Upper lobe of left lung (tissue), 6 donors: Measurements from ENCODE around the gene EFHC2. TPM values are rescaled to one million over a fixed set of nuclear protein-coding genes. Genes with fewer than 3 reads are reported as not detected.

Experiments
- ATAC-seq, 2 donors: fragments of 200-7000 bp; cut with Tn5 transposase; one replicate each; pipeline ENCODE4 v1.9.1; 2022; ENCODE audit warnings: mild to moderate bottlenecking in 2 of 2, moderate library complexity in 2 of 2; ENCODE audit not compliant: low FRiP score in 2 of 2
- DNase-seq, 2 donors: peaks; one replicate each; pipeline ENCODE4 v3.0.0-alpha.2; 2019 to 2020
- H3K27ac ChIP-seq, 4 donors: fragments of 200-600 bp; sonication (generic); one replicate each; pipeline ENCODE4 v1.5.1; 2016 to 2019
- H3K27me3 ChIP-seq, 4 donors: fragments of 200-600 bp; sonication (generic); one replicate each; pipeline ENCODE4 v1.5.1; 2017 to 2019
- H3K36me3 ChIP-seq, 4 donors: fragments of 200-600 bp; sonication (generic); one replicate each; pipeline ENCODE4 v1.5.1; 2016 to 2019
- H3K4me1 ChIP-seq, 4 donors: fragments of 200-600 bp; sonication (generic); one replicate each; pipeline ENCODE4 v1.5.1; 2018 to 2019
- H3K4me3 ChIP-seq, 4 donors: fragments of 200-600 bp; sonication (generic); one replicate each; pipeline ENCODE4 v1.5.1; 2017 to 2019; ENCODE audit warnings: mild to moderate bottlenecking in 2 of 4, moderate library complexity in 1 of 4
- H3K9me3 ChIP-seq, 4 donors: fragments of 200-600 bp; sonication (generic); one replicate each; pipeline ENCODE4 v1.5.1; 2018 to 2019
- CTCF ChIP-seq, 6 experiments: fragments of 450-650 bp in 4 of 6; fragments of 200-600 bp in 2 of 6; sonication (generic) in 2 of 6; IDR thresholded peaks; one replicate each; pipeline ENCODE4 v1.5.1; 2016 to 2019; ENCODE audit warnings: antibody characterized with exemption in 6 of 6
- EP300 ChIP-seq, 4 donors: sonication (generic); formaldehyde crosslinking; IDR thresholded peaks; one replicate each; pipeline ENCODE4 v1.5.1; 2017; ENCODE audit warnings: antibody characterized with exemption in 4 of 4, control low read depth in 2 of 4
- POLR2A ChIP-seq, 4 donors: fragments of 450-650 bp; IDR thresholded peaks; one replicate each; pipeline ENCODE4 v1.5.1; 2016 to 2017; ENCODE audit warnings: antibody characterized with exemption in 4 of 4, mild to moderate bottlenecking in 2 of 4
- POLR2AphosphoS5 ChIP-seq, 2 donors: sonication (generic); formaldehyde crosslinking; IDR thresholded peaks; one replicate each; pipeline ENCODE4 v1.5.1; 2017; ENCODE audit warnings: antibody characterized with exemption in 2 of 2
- WGBS, 2 donors: methylation state at CpG; one replicate each; pipeline ENCODE4 v1.1.5; 2017 to 2018; 5-methylcytosine and 5-hydroxymethylcytosine counted together
- total RNA-seq, 6 donors: library from RNA; depleted of rRNA in 4 of 6; stranded (reverse); fragments of >200 nt in 4 of 6; gene quantifications; one replicate each; pipeline versions ENCODE4 v1.1.0 to v1.2.1, GENCODE V29; 2016 to 2021
- donor health status: DM: no; HTN: no; CAD: no; lungs with moderate emphysema.
- donor health status: DM: no; HTN: yes; CAD: no; lungs with severe emphysema.

The EFHC2 gene
- total RNA-seq, 6 donors from 2014 or later = 0.31 to 13.0 (median 1.8) TPM

- no peaks in the 10 kb centered on the region for H3K27me3 ChIP-seq
- H3K4me3 ChIP-seq = no peak overlapping the region
- WGBS, 2 donors = 70 to 80% methylated on average over 5 of the region's 5 CpGs
- no peak for ATAC-seq
- no peak for TF ChIP-seq EP300 (IDR thresholded peaks at IDR 0.05)
- no peak for TF ChIP-seq POLR2AphosphoS5 (IDR thresholded peaks at IDR 0.05)
- TF ChIP-seq CTCF (IDR thresholded peaks at IDR 0.05) = no peak
- no peak for TF ChIP-seq POLR2A (IDR thresholded peaks at IDR 0.05)
- H3K36me3 ChIP-seq = no peaks in the 10 kb centered on the region
- no peak overlapping the region for H3K27ac ChIP-seq
- peaks cover 0 to 6% (median 0%) of the 10 kb centered on the region in 4 donors for H3K4me1 ChIP-seq
- DNase-seq = no peak
- no peaks in the 10 kb centered on the region for H3K9me3 ChIP-seq
These were observed 28.7 kb downstream of the EFHC2 start for GRCh38 chrX:44314808-44315207.

GRCh38 chrX:44314259-44314734 is 29.2 kb downstream of the EFHC2 start:
- ATAC-seq = peak; percentile 32 to 71
- no peaks in the 10 kb centered on the region for H3K27me3 ChIP-seq
- H3K4me3 ChIP-seq = no peak overlapping the region
- H3K4me1 ChIP-seq = peaks cover 0 to 6% (median 0%) of the 10 kb centered on the region in 4 donors
- no peaks in the 10 kb centered on the region for H3K9me3 ChIP-seq
- no peak overlapping the region for H3K27ac ChIP-seq
- no peaks in the 10 kb centered on the region for H3K36me3 ChIP-seq
- WGBS, 2 donors = 67 to 92% methylated on average over 2 of the region's 2 CpGs
- DNase-seq = peak in 1 of 2 donors; percentile 35
- TF ChIP-seq CTCF (IDR thresholded peaks at IDR 0.05) = no peak

- no peak overlapping the region for H3K27ac ChIP-seq
- no peaks in the 10 kb centered on the region for H3K36me3 ChIP-seq
- H3K9me3 ChIP-seq = no peaks in the 10 kb centered on the region
- H3K4me1 ChIP-seq = peaks cover 0 to 6% (median 0%) of the 10 kb centered on the region in 4 donors
- TF ChIP-seq POLR2A (IDR thresholded peaks at IDR 0.05) (no peak), CTCF (IDR thresholded peaks at IDR 0.05) (no peak), POLR2AphosphoS5 (IDR thresholded peaks at IDR 0.05) (no peak), EP300 (IDR thresholded peaks at IDR 0.05) (no peak)
- H3K4me3 ChIP-seq = no peak overlapping the region
- no peaks in the 10 kb centered on the region for H3K27me3 ChIP-seq
- no peak for ATAC-seq
- no peak for DNase-seq
These were observed 31.1 kb downstream of the EFHC2 start for GRCh38 chrX:44312421-44312820.

GRCh38 chrX:44310227-44310626 is 33.2 kb downstream of the EFHC2 start:
- TF ChIP-seq EP300 (IDR thresholded peaks at IDR 0.05) (no peak), CTCF (IDR thresholded peaks at IDR 0.05) (no peak), POLR2AphosphoS5 (IDR thresholded peaks at IDR 0.05) (no peak), POLR2A (IDR thresholded peaks at IDR 0.05) (no peak)
- H3K27ac ChIP-seq = no peak overlapping the region
- no peaks in the 10 kb centered on the region for H3K27me3 ChIP-seq
- no peaks in the 10 kb centered on the region for H3K36me3 ChIP-seq
- no peak for ATAC-seq
- WGBS, 2 donors = 75 to 100% methylated on average over 3 to 27 of the region's 27 CpGs
- peaks cover 0 to 6% (median 0%) of the 10 kb centered on the region in 4 donors for H3K4me1 ChIP-seq
- H3K9me3 ChIP-seq = no peaks in the 10 kb centered on the region
- DNase-seq = peak in 1 of 2 donors; percentile 40
- no peak overlapping the region for H3K4me3 ChIP-seq

- H3K9me3 ChIP-seq = no peaks in the 10 kb centered on the region
- H3K27ac ChIP-seq = no peak overlapping the region
- peaks cover 0 to under 1% (median 0%) of the 10 kb centered on the region in 4 donors for H3K4me1 ChIP-seq
- H3K4me3 ChIP-seq = no peak overlapping the region
- 78 to 79% methylated on average over 2 of the region's 2 CpGs for WGBS, 2 donors
- no peaks in the 10 kb centered on the region for H3K27me3 ChIP-seq
- TF ChIP-seq POLR2AphosphoS5 (IDR thresholded peaks at IDR 0.05) (no peak), CTCF (IDR thresholded peaks at IDR 0.05) (no peak), EP300 (IDR thresholded peaks at IDR 0.05) (no peak), POLR2A (IDR thresholded peaks at IDR 0.05) (no peak)
- DNase-seq (no peak), ATAC-seq (no peak)
- H3K36me3 ChIP-seq = no peaks in the 10 kb centered on the region
These were observed 34.6 kb downstream of the EFHC2 start for GRCh38 chrX:44308869-44309268.
